Neural cell (in vitro differentiated cells): ENCODE results near the gene ZNF384.

Source experiments
- CTCF ChIP-seq: fragments of 450-650 bp; IDR thresholded peaks from 2 replicates; pipeline ENCODE4 v1.5.1; 2014; ENCODE audit warnings: antibody characterized with exemption, mild to moderate bottlenecking, moderate library complexity; ENCODE audit not compliant: poor library complexity, severe bottlenecking
- EZH2 ChIP-seq: fragments of 200-600, 300-800 bp; shearing (Covaris generic), sonication (generic); IDR thresholded peaks from 2 replicates; pipeline ENCODE4 v1.6.1; 2014; ENCODE audit warnings: antibody characterized with exemption, low read length, borderline replicate concordance, mild to moderate bottlenecking; ENCODE audit not compliant: insufficient read depth, poor library complexity, severe bottlenecking
- POLR2AphosphoS5 ChIP-seq: IDR thresholded peaks from 2 replicates; pipeline ENCODE4 v1.6.1; 2012
- RAD21 ChIP-seq: fragments of 450-650 bp; conservative IDR thresholded peaks from 2 replicates; pipeline ENCODE4 v1.6.1; 2014; ENCODE audit warnings: antibody characterized with exemption, mild to moderate bottlenecking, moderate library complexity
- SMC3 ChIP-seq: fragments of 450-650 bp; conservative IDR thresholded peaks from 2 replicates; pipeline ENCODE4 v1.6.1; 2014; ENCODE audit warnings: antibody characterized with exemption, mild to moderate bottlenecking, moderate library complexity; ENCODE audit not compliant: poor library complexity

DNA sequence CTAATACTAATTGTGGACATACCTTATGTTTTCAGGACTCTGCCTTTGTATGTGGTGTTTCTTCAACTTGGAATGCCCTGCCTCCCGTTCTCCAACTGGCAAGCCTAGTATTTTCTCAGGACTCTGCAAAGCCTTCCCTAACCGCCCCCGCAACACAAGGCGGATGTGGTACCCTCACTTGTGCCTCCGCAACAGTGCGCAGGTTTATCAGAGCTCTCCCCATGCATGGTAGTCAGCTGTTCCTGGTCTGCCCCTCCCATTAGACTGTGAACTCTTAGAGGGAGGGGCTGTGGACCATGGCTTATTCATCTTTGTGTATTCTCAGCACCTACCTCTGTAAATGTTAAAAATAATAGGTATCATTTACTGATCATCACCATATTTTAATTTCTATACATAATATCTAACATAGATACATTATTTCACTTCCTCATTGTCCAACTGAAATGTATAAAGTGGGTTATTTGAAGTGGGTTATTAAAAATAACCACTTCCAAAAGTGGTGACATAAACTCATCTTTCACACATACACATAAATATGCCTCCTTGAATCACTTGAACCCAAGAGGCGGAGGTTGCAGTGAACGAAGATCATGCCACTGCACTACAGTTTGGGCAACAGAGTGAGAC, 62.4 kb downstream of the ZNF384 start:
- TF ChIP-seq CTCF (no peak), SMC3 (no peak), RAD21 (no peak), EZH2 (no peak), POLR2AphosphoS5 (no peak)
